AG08396 (cell line): ENCODE measurements around the gene TPM1.

Experiments used
- DNase-seq: peaks from one replicate; pipeline ENCODE4 v3.0.0; 2012; ENCODE audit warnings: low spot score, mixed read lengths

The TPM1 gene

DNA sequence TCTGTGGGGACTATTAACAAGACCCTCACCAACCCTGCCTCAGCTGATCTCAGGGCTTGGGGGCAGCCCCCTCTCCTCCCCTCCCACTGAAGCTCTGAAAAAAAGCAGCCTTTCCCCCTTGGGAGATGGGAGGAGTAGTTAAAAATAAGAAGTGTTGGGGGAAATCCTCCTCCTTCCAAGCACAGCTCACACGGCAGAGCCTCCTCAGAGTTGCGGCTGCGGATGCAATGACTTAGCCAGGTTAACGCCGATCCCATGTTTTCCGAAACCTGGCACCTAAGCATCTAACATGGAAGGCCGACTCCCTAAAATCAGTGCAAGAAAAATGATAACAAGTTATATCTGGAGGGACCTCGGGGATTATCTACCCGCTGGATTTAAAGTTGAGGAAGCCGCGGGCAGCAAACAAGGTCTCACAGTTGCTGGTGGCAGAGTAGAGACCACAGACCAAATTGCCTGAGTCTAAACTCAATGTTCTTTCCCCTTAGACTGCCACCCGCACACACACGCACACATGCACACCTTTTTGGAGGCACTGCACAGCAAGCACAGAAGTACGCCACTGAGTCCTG lies 1.1 kb upstream of the TPM1 start:
- no peak for DNase-seq

DNA sequence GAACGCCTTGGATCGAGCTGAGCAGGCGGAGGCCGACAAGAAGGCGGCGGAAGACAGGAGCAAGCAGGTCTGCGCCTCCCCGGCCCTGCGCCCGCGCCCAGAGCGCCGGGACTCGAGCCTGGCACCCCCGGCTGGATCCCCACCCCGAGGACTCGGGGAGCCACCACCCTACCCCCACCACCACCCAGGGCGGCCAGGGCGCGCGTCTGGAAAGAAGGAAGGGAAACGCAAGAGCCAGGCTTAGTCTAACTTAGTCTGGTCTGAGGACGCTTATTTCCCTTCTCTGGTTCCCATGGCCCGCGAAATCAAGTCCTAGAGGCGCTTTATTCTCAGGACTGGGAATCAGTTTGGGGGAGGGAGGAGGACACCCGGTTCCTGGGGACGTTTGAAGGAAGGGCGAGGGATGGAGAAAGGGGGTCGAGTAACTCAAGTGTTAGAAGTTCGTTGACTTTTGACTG lies 359 bp downstream of the TPM1 start:
- DNase-seq: peak; percentile 48

DNA sequence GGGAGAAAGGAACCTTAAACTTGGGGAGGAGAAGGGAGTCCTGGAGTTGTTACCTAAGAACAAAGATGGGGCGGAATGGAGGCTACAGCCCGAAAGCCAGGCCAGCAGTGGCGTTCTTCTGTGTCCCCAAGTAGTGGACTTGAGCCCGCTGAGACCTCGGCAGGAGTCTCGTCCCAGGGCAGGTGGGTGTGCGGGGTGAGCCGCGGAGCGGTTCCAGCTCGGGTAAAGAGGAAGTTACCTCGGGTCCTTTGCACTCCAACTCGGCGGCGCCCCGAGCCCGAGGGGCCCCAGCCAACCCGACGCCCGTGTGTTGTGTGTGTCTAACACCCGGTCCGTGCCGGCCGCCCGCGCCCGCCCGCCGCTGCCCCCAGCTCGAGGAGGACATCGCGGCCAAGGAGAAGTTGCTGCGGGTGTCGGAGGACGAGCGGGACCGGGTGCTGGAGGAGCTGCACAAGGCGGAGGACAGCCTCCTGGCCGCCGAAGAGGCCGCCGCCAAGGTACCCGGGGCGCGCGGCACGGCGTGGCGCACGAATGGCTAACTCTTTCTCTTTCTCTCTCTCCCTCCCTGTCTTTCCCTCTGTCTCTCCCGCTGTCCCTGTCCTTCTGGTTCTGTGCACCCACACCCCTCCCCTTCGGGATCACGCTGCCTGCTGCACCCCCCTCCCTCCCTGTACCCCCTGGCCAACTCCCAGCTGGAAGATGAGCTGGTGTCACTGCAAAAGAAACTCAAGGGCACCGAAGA lies 959 bp downstream of the TPM1 start:
- no peak for DNase-seq

DNA sequence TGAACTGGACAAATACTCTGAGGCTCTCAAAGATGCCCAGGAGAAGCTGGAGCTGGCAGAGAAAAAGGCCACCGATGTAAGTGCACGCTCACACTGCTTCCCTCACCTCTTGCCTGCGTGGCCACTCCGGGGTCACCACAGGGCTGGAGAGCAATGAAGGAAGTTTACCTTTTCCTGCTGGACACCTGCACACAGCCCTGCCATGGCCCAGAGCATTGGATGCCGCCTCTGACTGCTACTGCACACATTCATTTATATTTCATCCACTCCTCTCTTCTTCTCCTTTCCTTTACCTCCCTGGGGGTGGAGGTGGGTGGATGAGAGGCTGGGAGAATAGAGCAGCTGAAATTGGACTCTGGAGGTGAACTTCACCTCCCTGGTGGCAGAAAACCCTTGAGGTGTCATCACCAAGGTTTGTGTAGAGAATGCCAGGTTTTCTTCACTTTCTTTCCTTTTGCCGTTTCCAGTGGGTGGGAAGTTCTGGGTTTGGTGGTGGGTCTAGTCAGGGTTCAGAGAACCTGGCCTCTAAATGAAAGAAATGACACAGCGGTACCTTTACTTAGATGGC lies 1.6 kb downstream of the TPM1 start:
- DNase-seq: no peak

DNA sequence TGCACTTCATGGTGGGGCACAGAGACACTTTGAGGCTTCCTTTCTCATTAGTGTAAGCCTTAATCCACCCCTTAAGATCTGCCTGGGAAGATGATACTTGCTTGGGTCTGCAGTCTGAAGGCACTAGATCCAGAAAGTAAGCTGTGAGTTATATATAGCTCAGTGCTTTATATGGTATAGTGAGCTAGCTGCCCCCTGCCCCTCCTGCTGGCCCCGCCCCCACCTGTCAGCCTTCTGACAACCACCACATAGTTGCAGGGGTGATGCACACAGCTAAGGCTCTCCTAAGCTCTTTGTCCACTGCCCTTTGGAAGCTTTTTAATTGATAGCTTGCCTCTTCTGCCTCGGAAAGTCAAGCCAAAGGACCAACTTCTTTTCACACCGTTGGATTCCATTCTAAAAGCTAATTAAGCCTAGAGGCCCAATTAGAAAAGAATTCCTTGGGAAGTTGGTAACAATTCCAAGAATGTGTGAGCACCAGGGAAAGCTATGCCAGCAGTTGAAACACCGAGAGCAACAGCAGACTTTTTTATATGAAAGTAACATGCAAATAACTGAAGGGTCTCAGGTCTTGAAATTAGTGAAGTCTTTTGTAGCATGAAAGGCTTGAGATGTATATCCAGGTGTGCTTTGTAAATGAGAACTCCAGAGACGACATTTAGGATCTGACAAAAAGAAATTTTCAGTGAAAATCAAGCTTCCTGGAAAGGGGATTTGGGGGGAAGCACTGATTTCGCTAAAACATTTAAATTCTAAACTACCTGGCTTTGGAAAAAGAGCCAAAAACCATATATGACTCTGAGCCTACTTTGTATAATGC lies 2.3 kb downstream of the TPM1 start:
- peak; percentile 69 for DNase-seq

DNA sequence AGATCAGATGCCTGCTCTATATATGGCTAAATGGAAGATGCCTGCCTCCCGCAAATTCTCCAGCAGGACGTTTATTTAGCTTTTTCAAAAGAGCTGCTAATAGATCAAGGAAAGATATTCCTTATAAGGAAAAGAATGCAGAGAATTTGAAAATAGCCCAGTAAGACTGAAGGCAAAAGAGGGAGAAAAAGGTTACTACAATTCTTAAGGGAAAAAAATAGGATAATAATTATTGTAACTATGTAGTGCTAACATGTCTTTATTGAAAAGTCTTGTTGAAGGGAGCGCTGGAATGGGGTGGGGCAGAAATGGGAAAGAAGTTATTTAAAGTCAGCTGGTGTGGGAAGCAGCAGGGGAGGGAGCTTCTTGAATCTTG lies 2.9 kb downstream of the TPM1 start:
- DNase-seq: peak; percentile 45

DNA sequence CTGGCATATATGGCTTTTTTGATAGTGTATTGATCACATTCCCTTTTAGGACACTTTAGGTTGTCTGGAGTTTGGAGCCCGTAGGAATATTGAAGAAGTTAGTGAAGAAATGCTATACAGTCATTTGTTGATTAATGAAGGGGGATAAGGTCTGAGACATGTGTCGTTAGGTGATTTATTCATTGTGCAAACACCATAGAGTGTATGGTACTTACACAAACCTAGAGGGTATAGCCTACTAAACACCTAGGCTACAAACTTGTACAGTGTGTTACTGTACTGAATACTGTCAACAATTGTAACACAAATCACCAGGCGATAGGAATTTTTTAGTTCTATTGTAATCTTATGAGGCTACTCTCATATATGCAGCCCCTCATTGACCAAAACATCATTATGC lies 3.3 kb downstream of the TPM1 start:
- no peak for DNase-seq

DNA sequence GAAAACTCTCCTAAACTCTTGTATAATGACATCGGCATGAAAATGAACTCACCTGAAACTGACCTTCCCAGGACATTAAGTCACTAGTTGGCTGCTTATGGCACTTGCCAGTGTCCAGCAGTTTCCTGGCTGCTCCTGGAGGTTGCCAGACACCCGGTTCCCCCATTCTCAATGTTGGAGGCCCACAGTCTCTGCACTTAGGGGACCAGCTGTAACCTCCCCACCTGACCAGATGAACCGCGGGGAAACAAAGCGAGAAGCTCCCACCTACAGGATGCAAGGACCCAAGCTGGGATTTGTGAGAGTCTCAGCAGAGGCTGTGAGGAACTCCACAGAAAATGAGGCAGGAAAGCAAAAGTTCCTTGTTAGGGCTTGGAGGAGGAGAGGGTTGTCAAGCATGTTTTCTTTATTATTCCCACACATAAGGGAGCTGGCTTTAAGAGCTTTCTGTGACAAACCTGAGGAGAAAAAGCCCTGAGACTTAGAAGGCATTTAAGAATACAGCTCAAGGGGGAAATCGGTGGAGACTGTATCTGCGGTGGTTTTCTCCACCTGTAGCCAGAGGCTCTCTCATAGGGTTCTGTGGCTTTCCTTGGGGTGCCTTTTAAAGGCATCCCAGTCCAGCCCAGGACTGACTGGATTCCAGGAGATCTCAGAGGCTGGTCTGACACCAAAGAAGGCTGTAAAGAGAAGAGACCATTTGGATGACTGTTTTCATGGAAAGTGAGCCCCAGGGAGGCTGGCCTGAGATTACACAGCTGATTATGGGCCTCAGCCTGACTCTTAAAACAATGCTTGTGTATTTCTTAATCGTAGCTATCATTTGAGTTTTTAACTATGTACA lies 4.6 kb downstream of the TPM1 start:
- no peak for DNase-seq

DNA sequence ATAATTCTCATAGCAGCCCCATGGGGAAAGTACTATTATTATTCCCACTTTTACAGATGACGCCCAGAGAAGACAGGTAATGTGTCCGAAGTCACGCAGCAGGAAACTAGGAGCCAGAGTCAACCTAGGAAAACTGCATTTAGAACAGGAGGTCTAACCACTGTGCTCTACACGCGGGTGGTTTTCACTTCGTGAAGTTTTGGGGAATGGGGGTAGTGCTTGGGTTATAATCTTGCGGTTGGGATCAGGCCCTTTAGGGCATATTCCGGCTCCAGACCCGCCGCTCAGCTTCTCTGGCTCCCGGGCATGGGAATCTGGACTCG lies 5.2 kb downstream of the TPM1 start:
- no peak for DNase-seq

DNA sequence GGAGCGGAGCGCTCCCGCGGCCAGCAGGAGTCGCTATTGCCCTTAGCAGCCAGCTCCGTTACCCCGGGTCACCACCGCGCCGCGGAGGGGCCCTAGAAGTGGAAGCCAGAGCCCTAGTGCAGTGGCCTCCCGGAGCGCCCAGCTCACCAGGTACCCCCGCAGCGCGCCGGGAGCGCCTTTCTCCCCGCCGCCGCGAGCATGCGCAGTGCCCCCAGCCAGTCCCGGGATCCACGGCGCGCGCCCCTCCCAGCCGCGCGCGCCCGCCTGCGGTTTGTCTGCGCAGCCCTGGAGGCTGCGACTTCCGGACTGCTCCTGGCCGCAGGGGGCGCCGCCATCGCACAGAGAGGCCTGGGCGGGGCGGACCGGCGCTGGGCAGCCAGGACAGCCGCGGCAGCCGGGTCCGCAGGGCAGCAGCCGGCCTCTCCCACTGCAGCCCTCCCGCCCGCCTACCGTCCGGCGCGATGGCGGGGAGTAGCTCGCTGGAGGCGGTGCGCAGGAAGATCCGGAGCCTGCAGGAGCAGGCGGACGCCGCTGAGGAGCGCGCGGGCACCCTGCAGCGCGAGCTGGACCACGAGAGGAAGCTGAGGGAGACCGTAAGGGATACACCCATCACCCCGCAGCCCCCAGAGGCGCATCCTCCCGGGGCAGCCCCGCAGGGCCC lies 5.7 kb downstream of the TPM1 start:
- DNase-seq: peak; percentile 91

DNA sequence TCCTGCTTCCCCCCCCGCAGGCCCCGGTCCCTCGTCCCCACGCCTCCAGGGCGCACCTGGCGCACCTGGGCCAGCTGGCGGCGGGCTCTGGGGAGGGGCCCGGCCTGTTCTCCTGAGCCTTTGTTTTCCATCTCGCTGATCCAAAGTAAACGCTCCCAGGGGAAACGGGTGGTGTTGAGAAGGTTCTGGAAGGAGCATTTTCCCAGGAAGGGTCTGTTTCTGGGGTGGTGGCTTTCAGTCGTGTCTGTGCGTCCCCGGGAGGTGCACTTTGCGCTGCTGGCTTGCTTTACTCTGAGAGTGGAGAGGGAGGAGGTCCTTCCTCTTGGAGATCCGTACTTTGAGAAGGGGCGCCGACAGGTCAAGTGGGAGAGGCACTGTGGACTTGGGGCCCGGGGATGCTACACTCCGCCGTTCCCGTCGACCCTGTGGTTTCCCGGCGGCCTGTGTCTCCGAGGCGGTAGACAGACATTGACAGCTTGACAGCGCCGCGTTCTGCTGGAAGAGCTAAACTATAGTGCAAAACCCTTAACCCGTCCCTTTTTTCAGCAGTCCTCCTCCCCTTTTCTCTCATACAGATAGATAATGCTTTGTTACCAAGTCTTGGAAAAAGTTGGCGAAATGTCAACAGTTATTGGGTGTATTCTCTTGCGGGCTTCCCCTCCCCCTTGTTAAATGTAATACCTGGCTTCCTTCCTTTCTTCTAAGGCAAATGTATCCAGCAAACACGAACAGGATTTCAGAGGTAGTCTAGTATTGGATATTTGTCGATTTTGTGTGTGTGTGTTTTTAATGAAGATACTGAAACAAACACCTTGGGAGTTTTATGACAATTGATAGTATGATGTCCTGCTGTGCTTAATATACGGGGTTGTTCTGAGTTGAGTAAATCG lies 6.5 kb downstream of the TPM1 start:
- DNase-seq: no peak

DNA sequence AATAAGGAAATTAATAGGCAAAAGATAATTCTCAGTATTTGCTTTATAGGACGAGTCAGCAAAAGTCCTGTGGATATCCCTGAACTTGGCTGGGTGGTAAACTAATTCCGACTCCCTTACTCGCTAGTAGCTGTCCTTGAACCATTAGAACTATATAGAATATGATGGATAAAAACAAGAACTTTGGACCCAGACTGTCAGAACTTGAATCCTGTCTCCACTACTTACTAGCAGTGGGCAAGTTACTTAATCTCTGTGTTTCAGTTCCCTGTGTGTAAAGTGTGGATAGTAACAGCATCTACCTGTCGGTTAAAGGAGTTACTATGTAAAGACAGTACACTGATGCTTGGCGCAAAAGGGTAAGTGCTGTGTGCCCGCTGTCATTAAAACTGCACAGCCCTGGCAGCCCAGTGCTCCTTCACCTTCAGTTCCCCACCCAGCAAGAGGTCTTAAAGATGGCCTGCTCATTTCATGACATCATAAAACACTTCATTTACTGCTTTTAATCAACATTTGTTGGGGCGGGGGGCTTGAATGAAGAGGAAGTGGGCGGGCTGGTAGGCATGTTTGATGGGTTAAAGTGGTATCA lies 7.3 kb downstream of the TPM1 start:
- no peak for DNase-seq

DNA sequence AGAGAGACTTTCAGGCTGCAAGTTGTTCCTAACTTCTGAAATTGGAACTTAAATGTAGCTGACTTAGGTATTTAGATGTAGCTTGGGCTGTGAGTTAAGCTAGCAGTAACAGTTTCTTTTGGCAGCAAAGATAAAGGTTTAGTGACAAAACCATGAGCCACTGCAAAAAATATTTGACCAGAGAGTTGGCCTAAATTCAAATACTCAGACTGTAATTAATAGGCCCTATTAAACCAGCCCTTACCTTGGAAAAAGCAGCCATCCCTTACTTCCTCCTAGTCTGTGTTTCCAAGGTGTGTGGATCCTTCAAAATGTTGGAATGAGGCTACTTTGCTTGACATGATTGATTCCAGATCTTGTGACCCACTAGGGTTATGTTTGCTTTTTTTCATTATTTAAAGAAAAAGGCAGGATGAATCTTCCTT lies 8.2 kb downstream of the TPM1 start:
- DNase-seq: no peak

DNA sequence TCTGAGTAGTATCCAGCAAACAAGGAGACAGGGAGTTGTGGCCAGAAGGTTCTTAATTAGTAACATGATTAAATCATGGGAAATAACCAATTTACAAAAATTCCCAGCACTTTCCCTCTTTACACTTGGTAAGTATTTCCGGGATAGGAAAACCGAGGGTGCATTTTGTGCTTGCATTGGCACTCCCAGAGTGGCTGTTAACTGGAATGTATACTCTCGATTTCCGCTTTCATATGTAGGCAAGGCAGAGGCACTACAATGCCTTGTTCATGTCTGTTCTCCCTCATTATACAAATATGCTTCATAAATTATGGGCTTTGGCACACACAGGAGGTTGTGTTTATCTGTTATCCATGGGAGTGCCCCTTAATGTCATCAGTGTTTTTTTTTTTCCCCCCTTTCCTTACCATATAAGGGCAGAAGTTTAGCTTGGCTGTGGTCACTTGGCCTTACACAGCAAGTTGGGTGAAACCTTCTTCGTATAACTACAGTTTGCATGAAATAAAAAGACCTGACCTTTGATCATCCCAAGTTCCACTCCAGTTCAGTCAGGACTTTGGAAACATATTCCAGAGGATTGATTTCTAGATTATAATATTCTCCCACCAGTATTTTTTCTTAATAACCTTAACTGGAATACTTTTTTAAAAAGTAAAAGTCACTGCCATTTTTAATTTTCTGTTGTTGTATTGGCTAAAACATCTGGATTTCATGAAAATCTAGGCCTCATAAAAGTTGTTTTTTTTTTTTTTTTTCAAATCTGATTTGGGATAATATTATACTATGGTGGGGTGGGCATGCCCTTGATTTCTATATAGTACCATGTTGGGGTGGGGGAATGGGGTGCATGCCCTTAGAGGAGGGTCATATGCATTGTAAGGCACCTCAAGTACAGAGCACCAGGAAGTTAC lies 8.9 kb downstream of the TPM1 start:
- peak; percentile 34 for DNase-seq

DNA sequence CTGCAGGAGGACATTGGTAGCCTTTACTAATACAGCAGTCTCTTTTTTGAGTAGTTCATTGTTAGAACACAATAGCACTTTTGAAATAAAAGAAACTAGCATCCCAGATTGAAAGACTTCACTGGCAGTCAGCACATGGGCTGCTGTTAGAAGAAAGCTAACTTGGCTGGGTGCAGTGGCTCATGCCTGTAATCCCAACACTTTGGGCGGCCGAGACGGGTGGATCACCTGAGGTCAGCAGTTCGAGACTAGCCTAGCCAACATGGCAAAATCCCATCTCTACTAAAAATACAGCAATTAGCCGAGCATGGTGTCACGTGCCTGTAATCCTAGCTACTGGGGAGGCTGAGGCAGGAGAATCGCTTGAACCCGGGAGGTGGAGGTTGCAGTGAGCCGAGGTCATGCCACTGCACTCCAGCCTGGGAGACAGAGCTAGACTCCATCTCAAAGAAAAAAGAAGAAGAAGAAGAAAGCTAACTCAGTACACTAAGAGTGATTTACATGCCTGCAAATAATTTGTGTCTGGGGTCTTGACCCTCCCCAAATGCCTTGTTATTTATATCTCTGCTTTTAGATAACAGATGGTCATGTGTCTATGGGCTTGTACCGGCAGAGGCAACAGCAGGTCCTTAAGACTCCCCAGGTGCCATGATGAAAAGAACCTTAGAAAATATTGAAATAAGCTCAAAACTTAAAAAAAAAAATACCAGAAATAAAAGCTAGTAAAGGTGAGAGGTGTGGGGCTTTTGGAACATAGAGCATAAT lies 9.7 kb downstream of the TPM1 start:
- no peak for DNase-seq

DNA sequence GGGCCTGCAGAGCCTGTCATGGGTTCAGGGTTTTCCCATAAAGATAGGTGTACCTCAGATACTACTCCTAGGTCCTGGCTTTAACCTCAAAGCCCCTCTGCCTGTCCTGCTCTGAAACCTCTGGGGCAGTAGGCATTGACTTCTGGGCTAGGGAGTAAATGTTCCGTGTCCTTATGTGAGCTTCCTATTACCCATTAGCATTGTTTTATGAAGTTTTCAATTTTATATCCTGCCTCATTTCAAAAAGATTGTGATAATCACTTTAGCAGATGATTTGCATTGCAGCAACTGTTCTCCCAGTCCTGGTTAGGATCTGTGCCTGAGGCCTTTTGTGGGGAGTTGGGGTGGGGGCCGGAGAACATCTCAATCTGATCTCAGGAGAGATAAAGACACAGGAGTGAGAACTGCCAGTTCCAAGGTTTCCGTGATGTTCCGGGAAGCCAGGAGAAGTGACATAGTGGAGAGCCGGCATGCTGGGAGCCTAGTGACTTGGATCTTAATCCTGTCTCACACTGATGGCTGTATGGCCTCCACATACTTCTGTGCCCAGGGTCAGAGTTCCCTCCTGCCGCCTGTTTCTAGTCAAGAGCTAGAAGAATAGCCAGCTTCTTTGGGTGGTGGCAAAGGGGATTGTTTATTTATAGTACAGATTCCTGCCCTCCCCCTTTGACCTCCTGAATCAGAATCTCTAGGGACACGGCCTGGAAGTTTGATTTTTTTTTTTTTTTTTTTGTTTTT lies 10.6 kb downstream of the TPM1 start:
- peak; percentile 38 for DNase-seq

DNA sequence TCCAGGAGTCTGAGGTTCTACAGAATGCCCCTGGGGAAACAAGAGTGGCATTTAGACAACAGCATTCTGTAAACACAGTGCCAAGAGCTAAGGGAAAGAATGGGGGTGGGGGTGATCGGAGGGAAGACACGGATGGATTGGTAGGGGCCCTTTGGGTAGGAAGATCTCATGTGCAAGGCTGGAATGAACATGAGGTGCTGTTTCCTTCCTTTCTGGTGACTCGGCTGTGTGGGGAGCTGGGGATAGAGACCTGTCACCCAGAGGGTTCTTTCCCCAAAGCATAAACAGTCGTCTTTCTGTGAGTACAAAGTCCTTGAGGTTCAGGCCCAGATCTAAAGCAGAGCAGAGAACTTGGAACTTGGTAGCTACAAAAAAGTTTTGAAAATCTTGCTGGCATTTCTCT lies 11.7 kb downstream of the TPM1 start:
- DNase-seq: no peak
